Stimulated activated CD4-positive, alpha-beta T cell treated with anti-CD3 and anti-CD28 coated beads, Interleukin-12 subunit alpha, Interleukin-12 subunit beta, amount 100 ng/mL, for 48 hours (primary cell): Measurements from ENCODE around the gene RCVRN.

Source experiments
- DNase-seq, 3 donors: peaks; one replicate each; pipeline ENCODE4 v3.0.0-alpha.2; 2020; ENCODE audit warnings: low read depth in 2 of 3, low spot score in 1 of 3

Gene RCVRN

GRCh38 chr17:9859781-9860180 is 45.3 kb downstream of the RCVRN start:
- DNase-seq, result no peak

- DNase-seq, result no peak
Observed at GRCh38 chr17:9855036-9855435, 50.0 kb downstream of the RCVRN start.

GRCh38 chr17:9854255-9854654 is 50.8 kb downstream of the RCVRN start:
- DNase-seq, result no peak

- DNase-seq, result no peak
Observed at GRCh38 chr17:9850151-9850550, 54.9 kb downstream of the RCVRN start.
